Measurements from ENCODE around the gene PLP1. TPM values are rescaled to one million over a fixed set of nuclear protein-coding genes. Genes with fewer than 3 reads are reported as not detected.

PLP1 gene
- total RNA-seq, 1 donor from 2014 or later: 0.32 TPM

- Mint-ChIP-seq H3K27me3 (ENCODE audit: unreplicated experiment) (no peaks in the 10 kb centered on the region), H3K4me3 (ENCODE audit: unreplicated experiment) (no peak overlapping the region), H3K36me3 (ENCODE audit: unreplicated experiment) (no peaks in the 10 kb centered on the region), H3K27ac (ENCODE audit: unreplicated experiment) (no peak overlapping the region), H3K9me3 (ENCODE audit: unreplicated experiment) (peaks cover 8% of the 10 kb centered on the region), H3K4me1 (ENCODE audit: unreplicated experiment) (peaks cover 19% of the 10 kb centered on the region)
- no peak for TF ChIP-seq CTCF (IDR thresholded peaks at IDR 0.05)
- no peak for DNase-seq (ENCODE audit: extremely low spot score, unreplicated experiment)
Measured at GRCh38 chrX:103791228-103791627, 14.6 kb downstream of the PLP1 start.

GRCh38 chrX:103791826-103792485 lies 15.3 kb downstream of the PLP1 start:
- no peak for TF ChIP-seq CTCF (IDR thresholded peaks at IDR 0.05)
- no peaks in the 10 kb centered on the region for H3K36me3 Mint-ChIP-seq (ENCODE audit: unreplicated experiment)
- H3K9me3 Mint-ChIP-seq (ENCODE audit: unreplicated experiment): peaks cover 8% of the 10 kb centered on the region
- H3K4me1 Mint-ChIP-seq (ENCODE audit: unreplicated experiment): peaks cover 19% of the 10 kb centered on the region
- DNase-seq (ENCODE audit: extremely low spot score, unreplicated experiment): no peak
- H3K27ac Mint-ChIP-seq (ENCODE audit: unreplicated experiment): no peak overlapping the region
- no peak overlapping the region for H3K4me3 Mint-ChIP-seq (ENCODE audit: unreplicated experiment)
- no peaks in the 10 kb centered on the region for H3K27me3 Mint-ChIP-seq (ENCODE audit: unreplicated experiment)

GRCh38 chrX:103792916-103793544 lies 16.4 kb downstream of the PLP1 start:
- Mint-ChIP-seq H3K27ac (ENCODE audit: unreplicated experiment) (peak overlapping the region; percentile 20), H3K4me3 (ENCODE audit: unreplicated experiment) (peak overlapping the region; percentile 64), H3K27me3 (ENCODE audit: unreplicated experiment) (no peaks in the 10 kb centered on the region), H3K36me3 (ENCODE audit: unreplicated experiment) (no peaks in the 10 kb centered on the region), H3K4me1 (ENCODE audit: unreplicated experiment) (peaks cover 19% of the 10 kb centered on the region), H3K9me3 (ENCODE audit: unreplicated experiment) (peaks cover 8% of the 10 kb centered on the region)
- TF ChIP-seq CTCF (IDR thresholded peaks at IDR 0.05): no peak
- no peak for DNase-seq (ENCODE audit: extremely low spot score, unreplicated experiment)

GRCh38 chrX:103793545-103793940 lies 16.9 kb downstream of the PLP1 start:
- Mint-ChIP-seq H3K36me3 (ENCODE audit: unreplicated experiment) (no peaks in the 10 kb centered on the region), H3K9me3 (ENCODE audit: unreplicated experiment) (peaks cover 8% of the 10 kb centered on the region), H3K27me3 (ENCODE audit: unreplicated experiment) (no peaks in the 10 kb centered on the region), H3K27ac (ENCODE audit: unreplicated experiment) (peak overlapping the region; percentile 62), H3K4me3 (ENCODE audit: unreplicated experiment) (peak overlapping the region; percentile 64), H3K4me1 (ENCODE audit: unreplicated experiment) (peaks cover 19% of the 10 kb centered on the region)
- TF ChIP-seq CTCF (IDR thresholded peaks at IDR 0.05): no peak
- DNase-seq (ENCODE audit: extremely low spot score, unreplicated experiment): no peak

GRCh38 chrX:103794119-103794518 lies 17.5 kb downstream of the PLP1 start:
- no peak for TF ChIP-seq CTCF (IDR thresholded peaks at IDR 0.05)
- DNase-seq (ENCODE audit: extremely low spot score, unreplicated experiment): no peak
- Mint-ChIP-seq H3K27ac (ENCODE audit: unreplicated experiment) (peak overlapping the region; percentile 62), H3K4me3 (ENCODE audit: unreplicated experiment) (no peak overlapping the region), H3K27me3 (ENCODE audit: unreplicated experiment) (no peaks in the 10 kb centered on the region), H3K9me3 (ENCODE audit: unreplicated experiment) (peaks cover 4% of the 10 kb centered on the region), H3K36me3 (ENCODE audit: unreplicated experiment) (no peaks in the 10 kb centered on the region), H3K4me1 (ENCODE audit: unreplicated experiment) (peaks cover 19% of the 10 kb centered on the region)
